ENCODE measurements around the gene RHOT2. TPM values are rescaled to one million over a fixed set of nuclear protein-coding genes. Genes with fewer than 3 reads are reported as not detected.

RHOT2 gene
- total RNA-seq, 1 experiment from 2014 or later, result 211 TPM

- DNase-seq (ENCODE audit: low spot score), result peak; percentile 22
These were observed 20.6 kb upstream of the RHOT2 start for GRCh38 chr16:647173-647902.

GRCh38 chr16:648071-648780, 19.7 kb upstream of the RHOT2 start:
- peak; percentile 75 for DNase-seq (ENCODE audit: low spot score)

- peak; percentile 91 for DNase-seq (ENCODE audit: low spot score)
These were observed 18.9 kb upstream of the RHOT2 start, which contains the start of gene WDR90 for GRCh38 chr16:648781-649589. Gene WDR90, plus strand, starts transcription at chr16:649365. Its CDS starts 52 bp downstream, at chr16:649417.

- peak; percentile 36 for DNase-seq (ENCODE audit: low spot score)
These were observed 18.3 kb upstream of the RHOT2 start for GRCh38 chr16:649631-650030.

- no peak for DNase-seq (ENCODE audit: low spot score)
These were observed 16.1 kb upstream of the RHOT2 start for GRCh38 chr16:651844-652243.

- no peak for DNase-seq (ENCODE audit: low spot score)
These were observed 15.3 kb upstream of the RHOT2 start for GRCh38 chr16:652454-653305.

- no peak for DNase-seq (ENCODE audit: low spot score)
These were observed 13.9 kb upstream of the RHOT2 start for GRCh38 chr16:654034-654433.

- DNase-seq (ENCODE audit: low spot score), result no peak
These were observed 10.4 kb upstream of the RHOT2 start for GRCh38 chr16:657487-657886.

GRCh38 chr16:658679-659571, 9.0 kb upstream of the RHOT2 start:
- no peak for DNase-seq (ENCODE audit: low spot score)

- DNase-seq (ENCODE audit: low spot score), result no peak
These were observed 8.3 kb upstream of the RHOT2 start for GRCh38 chr16:659618-660017.

- no peak for DNase-seq (ENCODE audit: low spot score)
These were observed 7.8 kb upstream of the RHOT2 start for GRCh38 chr16:660132-660458.

GRCh38 chr16:660459-661183, 7.3 kb upstream of the RHOT2 start:
- DNase-seq (ENCODE audit: low spot score), result peak; percentile 91

GRCh38 chr16:661184-661821, 6.6 kb upstream of the RHOT2 start:
- DNase-seq (ENCODE audit: low spot score), result no peak

- no peak for DNase-seq (ENCODE audit: low spot score)
These were observed 5.8 kb upstream of the RHOT2 start for GRCh38 chr16:662095-662494.

GRCh38 chr16:662597-662996, 5.3 kb upstream of the RHOT2 start:
- no peak for DNase-seq (ENCODE audit: low spot score)

- no peak for DNase-seq (ENCODE audit: low spot score)
These were observed 1.4 kb upstream of the RHOT2 start for GRCh38 chr16:666572-666971.

- no peak for DNase-seq (ENCODE audit: low spot score)
These were observed 686 bp upstream of the RHOT2 start for GRCh38 chr16:667113-667779.

GRCh38 chr16:668519-669171, 713 bp downstream of the RHOT2 start:
- DNase-seq (ENCODE audit: low spot score), result peak; percentile 9

All from HT-29 (cell line).